ENCODE measurements around the gene AAK1. TPM values are rescaled to one million over a fixed set of nuclear protein-coding genes. Genes with fewer than 3 reads are reported as not detected.

Gene AAK1
- total RNA-seq, 1 experiment from 2014 or later: 35.6 TPM

GRCh38 chr2:69509011-69509749, 134.4 kb downstream of the AAK1 start (continued):
- TF ChIP-seq JUN (CRISPR knock-in tag; IDR thresholded peaks at IDR 0.05): no peak
- no peak for TF ChIP-seq PREB (CRISPR knock-in tag; IDR thresholded peaks at IDR 0.05; ENCODE audit: borderline replicate concordance)
- TF ChIP-seq IRF2 (CRISPR knock-in tag; IDR thresholded peaks at IDR 0.05; ENCODE audit: borderline replicate concordance, low read depth): no peak
- TF ChIP-seq USF2 (CRISPR knock-in tag; IDR thresholded peaks at IDR 0.05): no peak
- TF ChIP-seq ARID4B (CRISPR knock-in tag; IDR thresholded peaks at IDR 0.05; ENCODE audit: borderline replicate concordance): no peak

- Mint-ChIP-seq H3K27ac (no peak overlapping the region), H3K9me3 (peaks cover 6% of the 10 kb centered on the region), H3K4me1 (peaks cover 11% of the 10 kb centered on the region), H3K4me3 (no peak overlapping the region), H3K36me3 (peaks cover 22% of the 10 kb centered on the region), H3K27me3 (ENCODE audit: low read depth) (no peaks in the 10 kb centered on the region)
- no peak for DNase-seq (ENCODE audit: low spot score)
- no peak for ATAC-seq
- ChIA-PET CTCF (no interaction called here), POLR2A (no interaction called here)
- no peak for TF ChIP-seq ZNF532 (CRISPR knock-in tag; IDR thresholded peaks at IDR 0.05; ENCODE audit: borderline replicate concordance)
- no peak for TF ChIP-seq MLX (CRISPR knock-in tag; IDR thresholded peaks at IDR 0.05)
- TF ChIP-seq STAT6 (CRISPR knock-in tag; conservative IDR thresholded peaks at IDR 0.05; ENCODE audit: low read depth): no peak
- no peak for TF ChIP-seq TP53 (CRISPR knock-in tag; IDR thresholded peaks at IDR 0.05)
- TF ChIP-seq HMGXB4 (CRISPR knock-in tag; IDR thresholded peaks at IDR 0.05): no peak
- no peak for TF ChIP-seq ELF4 (CRISPR knock-in tag; IDR thresholded peaks at IDR 0.05; ENCODE audit: low read depth)
- TF ChIP-seq E2F4 (CRISPR knock-in tag; IDR thresholded peaks at IDR 0.05; ENCODE audit: borderline replicate concordance, low read depth): no peak
- no peak for TF ChIP-seq FOXP4 (CRISPR knock-in tag; IDR thresholded peaks at IDR 0.05)
- TF ChIP-seq IRF2 (CRISPR knock-in tag; IDR thresholded peaks at IDR 0.05; ENCODE audit: borderline replicate concordance, low read depth): no peak
Measured at GRCh38 chr2:69505710-69506109, 137.8 kb downstream of the AAK1 start.
